COLO668 (cell line): Measurements from ENCODE around the gene GPR26.

Experiments used
- DNase-seq: peaks from one replicate; lab custom pipeline; 2025; ENCODE audit not compliant: unreplicated experiment; lab: John Stamatoyannopoulos, UW

Gene GPR26, protein sequence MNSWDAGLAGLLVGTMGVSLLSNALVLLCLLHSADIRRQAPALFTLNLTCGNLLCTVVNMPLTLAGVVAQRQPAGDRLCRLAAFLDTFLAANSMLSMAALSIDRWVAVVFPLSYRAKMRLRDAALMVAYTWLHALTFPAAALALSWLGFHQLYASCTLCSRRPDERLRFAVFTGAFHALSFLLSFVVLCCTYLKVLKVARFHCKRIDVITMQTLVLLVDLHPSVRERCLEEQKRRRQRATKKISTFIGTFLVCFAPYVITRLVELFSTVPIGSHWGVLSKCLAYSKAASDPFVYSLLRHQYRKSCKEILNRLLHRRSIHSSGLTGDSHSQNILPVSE

DNA sequence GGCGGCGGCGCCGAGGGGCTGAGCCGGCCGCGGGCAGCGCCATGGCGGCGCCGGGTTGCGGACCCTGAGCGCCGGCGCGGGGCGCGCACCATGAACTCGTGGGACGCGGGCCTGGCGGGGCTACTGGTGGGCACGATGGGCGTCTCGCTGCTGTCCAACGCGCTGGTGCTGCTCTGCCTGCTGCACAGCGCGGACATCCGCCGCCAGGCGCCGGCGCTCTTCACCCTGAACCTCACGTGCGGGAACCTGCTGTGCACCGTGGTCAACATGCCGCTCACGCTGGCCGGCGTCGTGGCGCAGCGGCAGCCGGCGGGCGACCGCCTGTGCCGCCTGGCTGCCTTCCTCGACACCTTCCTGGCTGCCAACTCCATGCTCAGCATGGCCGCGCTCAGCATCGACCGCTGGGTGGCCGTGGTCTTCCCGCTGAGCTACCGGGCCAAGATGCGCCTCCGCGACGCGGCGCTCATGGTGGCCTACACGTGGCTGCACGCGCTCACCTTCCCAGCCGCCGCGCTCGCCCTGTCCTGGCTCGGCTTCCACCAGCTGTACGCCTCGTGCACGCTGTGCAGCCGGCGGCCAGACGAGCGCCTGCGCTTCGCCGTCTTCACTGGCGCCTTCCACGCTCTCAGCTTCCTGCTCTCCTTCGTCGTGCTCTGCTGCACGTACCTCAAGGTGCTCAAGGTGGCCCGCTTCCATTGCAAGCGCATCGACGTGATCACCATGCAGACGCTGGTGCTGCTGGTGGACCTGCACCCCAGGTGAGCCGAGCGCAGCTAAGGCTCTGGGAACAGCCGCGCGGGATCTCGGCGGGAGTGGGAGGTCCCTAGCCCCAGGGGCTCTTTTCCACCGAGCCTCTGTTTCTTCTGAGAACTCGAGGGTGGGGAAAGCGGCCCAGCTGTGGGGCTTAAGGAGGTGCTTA lies at the start of gene GPR26:
Gene GPR26 (plus strand): TSS at position 38 of the 919 bp plus-strand sequence. CDS start 53 bp downstream, at position 91.
- no peak for DNase-seq

DNA sequence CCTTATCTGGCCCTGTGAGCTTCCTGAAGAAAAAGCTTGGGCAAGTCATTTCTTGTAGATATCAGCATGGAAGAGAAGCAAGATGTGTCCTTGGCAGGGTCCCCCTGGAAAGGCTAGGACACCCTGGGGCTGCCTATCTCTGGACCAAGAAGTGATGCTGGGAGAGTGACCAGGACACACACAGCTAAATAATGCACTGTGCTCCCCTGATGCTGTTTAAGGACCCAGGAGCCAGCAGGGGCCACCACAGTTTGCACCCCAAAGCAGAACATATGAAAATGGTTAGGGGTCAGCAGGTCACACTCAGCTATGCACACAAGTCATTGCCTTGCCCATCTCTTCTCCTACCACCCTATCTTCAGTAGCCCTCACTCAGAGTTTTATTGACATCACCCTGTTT lies 47.9 kb upstream of the GPR26 start:
- no peak for DNase-seq

DNA sequence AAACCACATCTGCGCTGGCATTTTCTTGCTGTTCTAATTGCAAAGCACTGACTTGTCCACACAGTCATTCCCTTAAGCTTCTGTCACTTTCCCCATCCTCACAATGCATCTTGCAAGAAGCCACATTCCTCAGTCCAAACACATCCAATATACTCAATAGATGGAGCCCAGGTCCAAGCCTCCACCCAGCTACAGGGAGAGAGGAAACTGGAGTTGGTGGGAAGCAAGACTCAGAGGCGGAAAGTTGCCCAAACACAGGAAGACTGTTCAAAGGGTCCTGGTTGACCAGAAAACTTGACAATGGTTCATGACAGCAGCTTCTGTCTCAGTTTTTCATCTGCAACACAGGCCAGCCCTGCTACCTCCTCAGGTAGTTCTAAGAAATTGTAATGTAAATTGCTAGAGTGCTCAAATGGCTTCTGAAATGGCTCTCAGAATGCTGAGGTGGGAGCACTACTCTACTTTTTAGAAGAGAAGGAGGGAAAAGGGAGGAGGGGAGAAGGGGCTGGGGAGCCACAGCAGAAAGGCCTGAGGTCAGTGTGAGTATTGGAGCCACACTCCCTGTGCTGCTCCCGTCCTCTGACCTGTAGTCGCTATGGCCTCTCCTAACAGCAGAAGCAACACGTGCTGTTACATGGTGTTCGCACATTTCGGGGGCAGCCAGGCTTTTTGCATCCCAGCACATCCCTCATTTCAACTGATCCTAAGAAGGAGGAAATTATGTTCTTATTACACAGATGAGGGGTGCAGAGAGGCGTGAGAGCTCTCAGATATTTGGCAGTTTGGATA lies 46.9 kb upstream of the GPR26 start:
- no peak for DNase-seq

DNA sequence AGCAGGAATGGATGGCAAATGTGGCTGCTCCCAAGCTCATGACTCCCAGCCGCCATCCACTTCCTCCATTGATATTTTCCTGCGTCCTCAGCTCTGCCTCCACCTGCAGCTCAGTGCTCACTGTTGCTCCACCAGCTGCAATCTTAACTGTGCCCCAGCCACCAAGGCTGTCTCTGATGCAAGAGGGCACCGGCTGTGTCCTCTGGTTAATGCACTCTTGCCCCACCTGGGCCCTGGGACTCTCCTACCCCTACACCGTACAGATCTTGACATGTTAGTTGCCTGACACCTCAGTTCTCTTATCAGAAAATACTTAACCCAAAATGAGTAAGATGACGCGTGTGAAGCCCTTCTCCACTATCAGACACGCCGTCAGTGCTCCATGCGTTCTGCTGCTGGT lies 45.5 kb upstream of the GPR26 start:
- no peak for DNase-seq

DNA sequence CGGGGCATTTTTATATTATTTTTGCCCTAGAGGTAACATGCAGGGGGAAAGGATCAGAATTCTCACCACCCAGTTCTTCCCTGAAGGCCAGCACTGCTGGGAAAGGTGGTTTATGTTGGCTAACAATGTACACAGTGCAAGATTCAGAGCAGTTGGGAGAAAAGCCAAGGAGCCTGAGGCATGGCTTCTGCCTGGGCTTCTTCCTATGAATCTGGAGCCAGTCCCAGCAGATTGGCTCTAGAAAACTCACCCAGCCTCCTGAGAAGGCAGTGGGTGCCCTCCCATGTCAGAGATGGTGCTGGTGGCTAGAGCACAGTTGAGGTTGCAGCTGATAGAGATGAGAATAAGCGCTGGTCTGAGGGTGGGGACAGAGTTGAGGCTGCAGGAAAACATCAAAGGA lies 44.7 kb upstream of the GPR26 start:
- DNase-seq: no peak

DNA sequence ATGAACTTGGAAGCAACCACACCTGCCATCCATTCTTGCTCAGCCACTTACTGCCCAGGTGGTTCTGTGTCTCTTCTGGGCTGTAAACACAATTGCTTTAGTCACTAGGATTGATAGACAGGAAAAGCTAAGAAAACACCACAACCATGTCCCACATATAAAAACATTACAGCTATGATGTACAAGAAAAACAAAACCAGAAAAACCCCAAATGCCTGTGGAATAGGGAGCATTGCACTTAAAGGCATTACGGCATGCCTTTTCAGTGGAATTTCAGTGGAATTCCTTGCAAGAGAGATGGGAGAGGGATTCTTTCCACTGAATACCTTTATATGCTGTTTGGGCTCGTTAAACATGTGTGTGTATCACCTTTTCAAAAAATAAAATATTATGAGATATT lies 44.2 kb upstream of the GPR26 start:
- no peak for DNase-seq

DNA sequence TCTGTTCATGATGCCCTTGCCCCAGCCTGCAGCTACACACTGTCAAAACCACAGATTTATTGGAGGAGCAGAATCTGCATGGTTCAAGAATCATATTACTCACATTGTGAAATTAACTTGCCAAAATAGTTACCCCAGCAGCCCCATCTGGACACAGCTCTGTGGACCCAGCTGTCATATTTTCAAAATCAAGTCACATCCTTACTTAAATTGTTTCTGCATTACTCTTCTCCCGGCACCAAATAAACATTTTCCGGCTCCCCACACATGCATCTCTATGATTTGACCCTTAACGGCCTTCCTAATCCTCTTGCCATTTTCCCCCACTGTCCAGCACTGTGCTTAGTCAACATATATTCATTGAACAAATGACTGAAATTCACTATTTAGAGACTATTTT lies 43.8 kb upstream of the GPR26 start:
- DNase-seq: no peak

DNA sequence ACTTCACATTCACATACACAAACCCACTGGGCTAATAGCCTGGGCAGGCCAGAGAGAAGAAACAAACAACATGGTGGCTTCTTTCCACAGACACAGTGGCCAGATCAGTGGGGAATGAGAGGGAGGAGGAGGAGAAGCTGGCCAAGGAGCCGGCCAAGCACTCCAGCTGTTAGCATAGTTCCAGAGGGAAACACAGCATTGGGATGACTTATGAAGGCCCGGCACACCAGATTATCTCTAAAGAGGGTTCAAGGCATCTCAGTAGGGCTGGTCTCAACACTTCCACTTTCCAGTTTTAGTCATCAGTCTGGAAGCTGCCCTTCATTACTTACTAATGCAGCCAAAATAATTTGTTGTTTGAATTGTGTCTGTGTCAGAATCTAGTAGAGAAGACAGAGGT lies 42.1 kb upstream of the GPR26 start:
- no peak for DNase-seq

DNA sequence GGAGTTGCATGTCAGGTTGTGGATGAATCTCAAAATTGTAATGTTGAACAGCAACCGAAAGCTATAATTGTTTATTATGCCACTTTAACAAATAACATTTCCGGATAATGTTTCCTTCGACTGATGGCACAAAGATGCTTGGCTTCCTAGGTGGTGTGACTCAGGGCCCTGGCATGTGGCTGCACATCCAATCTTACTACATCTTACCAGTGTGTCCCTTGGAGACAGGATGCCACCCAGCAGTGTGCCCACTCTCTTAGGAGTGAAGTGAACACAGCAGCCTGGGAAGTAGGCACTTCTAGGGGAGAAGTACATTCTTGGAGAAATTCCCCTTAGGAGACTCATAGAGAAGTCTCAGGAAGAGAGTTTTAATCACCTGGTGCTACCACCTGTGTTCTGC lies 33.0 kb upstream of the GPR26 start:
- DNase-seq: no peak

DNA sequence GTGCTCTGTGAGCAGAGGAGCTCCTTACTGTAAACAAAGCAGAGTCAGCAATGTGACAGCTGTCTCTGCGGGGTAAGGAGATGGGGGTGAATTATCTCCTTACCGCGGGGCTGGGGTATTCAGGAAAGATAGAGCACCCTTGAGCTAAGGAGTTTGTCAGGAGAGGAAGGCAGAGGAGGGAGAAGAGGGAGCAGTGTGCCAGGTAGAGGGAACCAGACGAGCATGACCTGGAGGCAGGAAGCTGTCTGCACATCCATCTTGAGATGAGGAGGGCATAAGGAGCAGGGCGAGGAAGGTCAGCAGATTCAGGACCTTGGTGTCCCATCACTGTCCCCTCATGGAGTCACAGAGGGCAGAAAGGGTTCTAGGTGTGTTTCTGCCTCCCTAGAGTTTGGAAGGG lies 32.5 kb upstream of the GPR26 start:
- DNase-seq: no peak

DNA sequence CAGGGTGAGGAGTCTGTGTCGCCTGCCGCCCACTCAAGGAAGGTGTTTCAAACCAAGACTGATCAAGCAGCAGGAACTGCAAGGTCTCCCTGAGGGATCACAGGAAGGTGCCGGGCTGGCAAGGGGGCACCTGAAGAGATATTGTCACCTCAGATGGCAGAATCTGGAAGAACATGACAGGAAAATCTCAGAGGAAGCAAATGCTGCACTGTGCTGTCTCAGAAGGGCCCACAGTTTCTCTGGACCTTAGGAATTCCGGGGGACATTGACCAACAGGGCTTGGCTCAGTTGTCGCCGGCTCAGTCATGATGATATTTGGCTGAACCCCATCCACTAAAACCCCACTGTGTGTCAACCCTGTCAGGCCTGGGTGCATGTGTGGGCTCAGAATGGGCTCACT lies 31.9 kb upstream of the GPR26 start:
- DNase-seq: no peak

DNA sequence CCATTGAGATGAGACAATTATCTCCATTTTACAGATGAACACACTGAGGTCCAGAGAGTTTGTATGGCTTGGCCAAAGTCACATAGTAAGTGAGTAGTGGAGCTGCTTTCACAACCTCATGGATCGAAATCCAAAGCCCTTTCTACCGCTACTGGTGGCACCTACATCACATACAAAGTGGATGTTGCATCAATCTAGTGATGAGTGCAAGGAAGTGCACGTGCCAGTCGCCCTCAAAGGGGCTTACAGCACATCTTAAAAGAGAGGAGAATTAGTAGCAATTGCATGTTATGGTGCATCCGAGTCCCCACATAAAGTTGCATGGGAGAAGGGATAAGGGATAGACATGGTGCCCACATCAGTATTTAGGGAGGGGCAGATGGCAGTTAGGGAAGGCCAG lies 31.0 kb upstream of the GPR26 start:
- no peak for DNase-seq

DNA sequence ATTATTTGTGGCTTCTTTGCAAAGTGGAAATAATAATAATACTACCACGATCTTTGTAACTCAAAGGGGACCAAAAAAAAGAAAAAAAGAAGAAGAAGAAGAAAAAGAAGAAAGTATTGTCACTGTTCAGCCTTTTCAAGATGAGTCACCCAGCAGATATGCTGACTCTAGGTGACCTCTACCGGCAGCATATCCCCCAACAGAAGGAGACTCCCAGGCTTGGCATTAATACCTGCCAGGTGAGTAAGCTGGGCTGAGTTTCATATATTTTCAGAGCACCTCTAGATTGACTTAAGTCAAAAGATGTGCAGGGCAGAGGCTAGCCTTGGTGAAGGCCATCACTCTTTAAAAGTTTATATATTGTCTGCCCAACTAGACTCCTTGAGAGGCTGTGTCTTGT lies 30.4 kb upstream of the GPR26 start:
- DNase-seq: no peak

DNA sequence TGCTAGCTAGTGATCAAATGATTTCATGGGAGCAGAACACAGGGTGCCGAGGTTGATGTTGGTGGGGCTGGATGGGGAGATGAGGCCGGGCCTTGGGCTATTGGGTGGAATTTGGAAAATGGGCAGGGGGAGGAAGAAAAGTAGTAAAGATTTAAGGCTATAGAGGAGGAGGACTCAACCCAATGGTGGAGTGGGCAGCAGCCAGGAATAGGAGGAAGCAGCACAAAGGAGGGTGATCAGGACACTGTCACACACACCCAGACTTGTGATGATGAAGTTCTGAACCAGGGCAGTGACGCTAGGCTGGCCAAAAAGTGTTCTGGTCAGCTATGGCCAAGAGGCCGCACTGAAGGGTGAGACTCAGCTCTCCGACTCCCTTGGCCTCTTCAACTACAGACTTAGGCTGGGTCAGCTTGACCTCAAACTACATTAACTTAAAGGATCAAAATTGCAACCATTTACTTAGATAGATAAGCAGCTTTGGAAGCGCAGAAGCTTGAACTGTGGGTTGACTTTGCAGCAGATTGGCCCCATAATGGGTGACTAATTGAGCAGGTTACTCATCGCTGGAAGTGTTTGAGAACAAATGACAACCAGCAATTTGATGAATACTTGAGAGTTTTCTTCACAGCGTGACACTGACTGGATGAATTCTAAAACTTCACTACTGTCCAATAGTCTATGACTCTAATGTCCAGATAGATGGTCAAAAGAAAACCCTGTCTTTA lies 29.4 kb upstream of the GPR26 start:
- DNase-seq: no peak

DNA sequence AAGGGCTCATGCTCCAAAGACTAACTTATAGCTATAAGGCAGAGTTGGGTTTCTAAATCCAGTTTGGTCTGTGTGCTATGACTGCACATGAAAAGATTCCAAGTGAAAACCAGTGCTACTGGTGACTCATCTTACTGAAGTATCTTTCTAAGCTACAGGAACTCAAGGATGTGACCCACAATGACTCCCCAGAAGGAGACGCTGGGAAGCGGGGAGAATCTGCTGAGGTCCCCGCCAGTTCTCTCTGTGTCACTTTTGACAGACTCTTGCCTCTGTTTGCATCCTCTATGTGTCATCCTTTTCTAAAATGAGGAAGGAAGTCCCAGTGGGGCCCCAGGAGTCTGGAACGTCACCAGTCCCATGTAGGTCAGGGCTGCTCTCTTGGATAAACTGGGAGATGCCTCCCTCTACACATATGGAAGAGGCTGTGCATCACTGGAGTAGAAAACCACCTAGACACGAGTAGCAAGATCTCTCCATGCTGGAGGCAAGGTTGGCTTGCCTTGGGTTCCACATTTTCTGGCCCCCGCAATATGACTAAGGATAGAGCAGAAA lies 28.8 kb upstream of the GPR26 start:
- no peak for DNase-seq

DNA sequence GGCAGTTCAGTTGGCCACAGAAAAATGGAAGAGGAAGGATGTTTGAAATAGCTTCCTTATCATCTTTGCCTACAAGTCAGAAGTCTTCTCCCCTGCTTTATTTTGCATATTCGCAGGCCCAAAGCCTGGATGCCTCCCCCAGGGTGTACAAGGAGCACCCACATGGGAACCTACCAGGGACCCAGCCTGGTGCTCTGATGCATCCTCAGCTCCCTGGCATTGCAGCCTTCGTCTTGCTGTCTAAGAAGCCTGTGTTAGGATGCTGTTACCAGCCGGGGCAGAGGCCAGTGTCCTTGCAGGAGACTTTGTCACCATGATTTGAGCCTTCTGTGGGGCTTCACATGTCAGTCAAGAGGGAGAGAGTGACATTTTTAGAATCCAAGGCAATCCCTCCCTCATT lies 27.0 kb upstream of the GPR26 start:
- no peak for DNase-seq

DNA sequence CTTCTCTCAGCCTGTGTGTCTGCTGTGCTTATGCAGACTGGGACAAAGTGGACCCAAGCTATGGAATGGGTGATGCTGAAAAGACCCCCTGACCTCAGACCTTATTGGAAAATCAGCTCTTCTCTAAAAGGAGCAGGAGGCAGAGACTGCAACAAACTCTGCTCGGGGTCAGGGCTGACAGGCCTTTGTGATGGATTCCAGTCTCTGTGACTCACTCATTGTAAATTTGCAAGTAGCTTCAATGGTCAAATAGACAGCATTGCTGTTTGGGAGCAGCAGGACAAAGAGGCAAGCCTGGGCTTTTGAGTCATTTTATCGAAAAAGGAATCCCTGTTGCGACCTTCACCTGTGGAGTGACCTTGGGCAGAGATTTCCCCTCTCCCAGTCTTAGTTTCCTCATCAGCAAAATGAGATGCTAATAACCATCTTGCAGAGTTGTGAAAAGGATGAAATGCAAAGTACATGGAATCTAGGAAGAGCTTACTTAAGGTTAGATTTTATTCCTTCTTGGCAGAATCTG lies 26.1 kb upstream of the GPR26 start:
- DNase-seq: no peak

DNA sequence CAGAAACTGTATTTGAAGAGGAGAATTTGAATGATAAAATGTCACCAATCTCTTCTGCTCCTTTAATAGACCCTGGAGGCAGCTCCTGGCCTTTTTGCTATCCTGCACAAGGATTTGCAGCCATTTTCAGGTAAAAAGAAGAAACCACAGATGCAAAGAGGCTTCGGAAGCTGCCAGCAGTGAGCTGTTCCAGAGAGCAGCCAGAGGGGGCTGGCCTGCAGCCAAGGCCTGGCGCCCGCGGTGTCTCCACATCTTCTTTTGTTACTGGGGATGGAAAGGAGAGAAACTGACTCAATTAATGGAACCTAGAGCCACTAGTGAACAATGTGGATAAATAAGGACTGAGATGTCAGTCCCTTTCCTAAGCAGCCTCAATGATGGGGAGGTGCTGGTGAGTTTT lies 23.9 kb upstream of the GPR26 start:
- DNase-seq: no peak

DNA sequence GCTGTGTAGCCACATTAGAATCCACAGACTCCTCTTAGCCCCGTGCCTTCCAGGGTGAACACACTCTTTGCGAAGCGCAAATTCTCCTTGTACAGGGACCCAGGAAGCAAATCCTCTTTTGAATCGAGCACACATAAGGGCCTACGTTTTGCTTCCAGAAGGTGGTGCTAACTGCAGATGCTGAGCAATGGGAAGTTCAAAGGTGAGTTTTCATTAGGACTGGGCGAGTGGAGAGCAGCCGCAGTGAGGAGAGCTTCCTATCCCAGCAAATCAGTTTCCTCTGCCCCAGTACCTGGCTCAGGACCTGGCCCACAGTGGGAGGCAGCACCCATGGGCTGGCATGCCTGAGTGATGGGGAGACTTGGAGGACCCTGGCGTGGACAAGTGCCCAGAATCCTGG lies 23.5 kb upstream of the GPR26 start:
- DNase-seq: no peak

DNA sequence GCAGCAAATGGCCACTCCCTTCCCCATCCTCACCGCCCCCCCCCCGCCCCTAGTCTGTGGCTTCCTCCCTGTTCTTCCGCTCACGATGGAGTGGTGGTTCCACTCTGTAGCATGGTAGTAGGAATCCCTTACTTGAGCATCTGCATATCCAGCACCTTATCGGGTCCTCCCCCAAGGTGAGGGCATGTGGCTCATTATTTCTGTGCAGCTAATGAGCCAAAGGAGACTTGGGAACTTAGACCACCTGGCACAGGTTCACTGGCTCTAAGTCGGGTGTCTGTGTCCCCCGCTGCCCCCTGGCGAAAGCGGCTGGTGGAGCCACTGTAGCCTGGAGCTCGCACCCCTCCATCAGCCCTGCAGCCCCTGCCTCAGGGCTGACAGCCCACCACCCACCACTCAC lies 22.8 kb upstream of the GPR26 start:
- DNase-seq: no peak
